Breast epithelium (tissue), 4 donors: ENCODE results near the gene LLCFC1. TPM values are rescaled to one million over a fixed set of nuclear protein-coding genes. Genes with fewer than 3 reads are reported as not detected.

Experiments used
- DNase-seq, 2 donors: peaks; one replicate each; pipeline ENCODE4 v3.0.0-alpha.2; 2019; ENCODE audit warnings: low spot score in 2 of 2
- H3K27ac ChIP-seq, 2 donors: fragments of 200-600 bp; sonication (generic) in 1 of 2; one replicate each; pipeline ENCODE4 v1.5.1; 2016 to 2019; ENCODE audit warnings: mild to moderate bottlenecking in 1 of 2
- H3K27me3 ChIP-seq, 2 donors: fragments of 200-600 bp; sonication (generic) in 1 of 2; one replicate each; pipeline versions ENCODE4 v1.5.1 to v1.6.0; 2017 to 2019; ENCODE audit warnings: control low read depth in 1 of 2, mild to moderate bottlenecking in 1 of 2
- H3K36me3 ChIP-seq: fragments of 200-600 bp; one replicate; pipeline ENCODE4 v1.5.1; 2019
- H3K4me1 ChIP-seq, 2 donors: fragments of 200-600 bp; sonication (generic); one replicate each; pipeline ENCODE4 v1.5.1; 2016 to 2019; ENCODE audit warnings: control low read depth in 1 of 2
- H3K4me3 ChIP-seq, 3 donors: fragments of 200-600 bp; sonication (generic); 1 replicate in 2 of 3; 2 replicates in 1 of 3; pipeline ENCODE4 v1.5.1; 2016 to 2019; ENCODE audit warnings: mild to moderate bottlenecking in 3 of 3, moderate library complexity in 2 of 3
- H3K9me3 ChIP-seq, 2 donors: fragments of 200-600 bp; sonication (generic) in 1 of 2; one replicate each; pipeline ENCODE4 v1.5.1; 2016 to 2019; ENCODE audit warnings: control low read depth in 1 of 2
- CTCF ChIP-seq, 3 donors: fragments of 450-650 bp; IDR thresholded peaks; one replicate each; pipeline ENCODE4 v1.5.1; 2016 to 2017; ENCODE audit warnings: antibody characterized with exemption in 3 of 3, mild to moderate bottlenecking in 3 of 3, moderate library complexity in 3 of 3
- POLR2A ChIP-seq: fragments of 450-650 bp; IDR thresholded peaks from one replicate; pipeline ENCODE4 v1.6.1; 2016; ENCODE audit warnings: antibody characterized with exemption, mild to moderate bottlenecking, moderate library complexity
- POLR2AphosphoS5 ChIP-seq, 3 donors: sonication (generic); formaldehyde crosslinking; IDR thresholded peaks; one replicate each; pipeline ENCODE4 v1.6.1; 2017; ENCODE audit warnings: antibody characterized with exemption in 3 of 3
- intact Hi-C: fragments of 100-400 bp; cut with DNase I; formaldehyde crosslinking; loops from one replicate; pipeline ENCODE4 v1.15.1; 2023; ENCODE audit warnings: low total_unique reads
- total RNA-seq, 3 donors: library from RNA; depleted of rRNA; stranded (reverse); fragments of >200 nt; gene quantifications; one replicate each; pipeline ENCODE4 v1.1.0, GENCODE V29; 2016

Gene LLCFC1
- total RNA-seq, 3 donors from 2014 or later, result not detected

- no peaks in the 10 kb centered on the region for H3K4me1 ChIP-seq
- no peaks in the 10 kb centered on the region for H3K36me3 ChIP-seq
- DNase-seq, result no peak
- H3K9me3 ChIP-seq, result no peaks in the 10 kb centered on the region
- intact Hi-C loops, result no loop called here
- TF ChIP-seq POLR2A (no peak), CTCF (IDR thresholded peaks at IDR 0.05) (no peak), POLR2AphosphoS5 (IDR thresholded peaks at IDR 0.05) (no peak)
- H3K27ac ChIP-seq, result no peak overlapping the region
- H3K27me3 ChIP-seq, result no peaks in the 10 kb centered on the region
- no peak overlapping the region for H3K4me3 ChIP-seq
These were observed 22.8 kb upstream of the LLCFC1 start for GRCh38 chr7:142916508-142916907.

DNA sequence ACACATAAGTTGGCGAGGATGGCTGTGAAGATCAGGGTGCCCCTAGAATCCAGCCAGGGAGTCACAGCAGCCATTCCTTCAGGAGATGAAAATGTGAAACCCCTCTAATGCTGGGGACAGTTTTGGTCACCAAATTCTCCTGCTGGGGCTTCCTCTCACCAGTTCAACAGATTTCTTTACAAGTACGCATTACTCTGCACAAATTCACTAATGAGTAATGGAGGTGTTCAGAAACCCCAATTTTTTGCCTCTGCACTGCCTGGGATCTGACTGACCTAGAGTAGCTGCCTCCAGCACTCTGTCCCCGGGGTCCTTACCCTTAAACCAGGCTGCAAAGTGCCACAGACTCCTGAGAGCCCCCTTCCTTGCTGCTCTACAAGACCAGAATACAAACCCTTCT is 21.8 kb upstream of the LLCFC1 start:
- no peaks in the 10 kb centered on the region for H3K4me1 ChIP-seq
- intact Hi-C loops, result no loop called here
- H3K27ac ChIP-seq, result no peak overlapping the region
- no peak for DNase-seq
- no peak overlapping the region for H3K4me3 ChIP-seq
- H3K27me3 ChIP-seq, result no peaks in the 10 kb centered on the region
- no peaks in the 10 kb centered on the region for H3K36me3 ChIP-seq
- TF ChIP-seq POLR2A (no peak), CTCF (IDR thresholded peaks at IDR 0.05) (no peak), POLR2AphosphoS5 (IDR thresholded peaks at IDR 0.05) (no peak)
- H3K9me3 ChIP-seq, result no peaks in the 10 kb centered on the region

- no peak for DNase-seq
- TF ChIP-seq POLR2A (no peak), CTCF (IDR thresholded peaks at IDR 0.05) (no peak), POLR2AphosphoS5 (IDR thresholded peaks at IDR 0.05) (no peak)
- no peaks in the 10 kb centered on the region for H3K4me1 ChIP-seq
- H3K9me3 ChIP-seq, result no peaks in the 10 kb centered on the region
- H3K27me3 ChIP-seq, result no peaks in the 10 kb centered on the region
- intact Hi-C loops, result no loop called here
- H3K36me3 ChIP-seq, result no peaks in the 10 kb centered on the region
- H3K4me3 ChIP-seq, result no peak overlapping the region
- no peak overlapping the region for H3K27ac ChIP-seq
These were observed 20.4 kb upstream of the LLCFC1 start for GRCh38 chr7:142918901-142919300.

- intact Hi-C loops, result no loop called here
- H3K27me3 ChIP-seq, result no peaks in the 10 kb centered on the region
- H3K4me1 ChIP-seq, result no peaks in the 10 kb centered on the region
- no peak overlapping the region for H3K4me3 ChIP-seq
- no peaks in the 10 kb centered on the region for H3K9me3 ChIP-seq
- H3K27ac ChIP-seq, result no peak overlapping the region
- DNase-seq, result no peak
- no peaks in the 10 kb centered on the region for H3K36me3 ChIP-seq
- TF ChIP-seq POLR2A (no peak), CTCF (IDR thresholded peaks at IDR 0.05) (no peak), POLR2AphosphoS5 (IDR thresholded peaks at IDR 0.05) (no peak)
These were observed 19.6 kb upstream of the LLCFC1 start for GRCh38 chr7:142919656-142920055.

DNA sequence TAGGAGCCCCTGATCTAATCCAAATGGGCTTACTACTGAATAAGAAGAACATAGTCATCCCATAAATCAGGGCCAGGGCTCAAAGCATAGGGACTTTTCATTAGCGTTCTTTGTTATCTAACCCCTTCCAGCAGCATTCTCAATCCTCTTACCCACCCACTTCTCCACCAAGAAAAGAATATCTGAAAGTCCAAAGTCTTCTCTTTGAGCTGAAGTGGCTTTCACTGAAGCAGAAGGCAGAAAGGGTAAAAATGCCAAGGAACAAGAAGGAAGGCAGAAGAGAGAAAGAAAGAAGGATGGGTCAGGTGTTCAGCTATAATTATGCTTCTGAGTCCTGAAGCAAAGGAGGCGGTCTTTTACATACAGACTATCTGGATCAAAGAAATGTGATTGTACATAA is 15.9 kb upstream of the LLCFC1 start:
- no peak for DNase-seq
- no peaks in the 10 kb centered on the region for H3K27me3 ChIP-seq
- no peak overlapping the region for H3K27ac ChIP-seq
- no peak overlapping the region for H3K4me3 ChIP-seq
- TF ChIP-seq POLR2AphosphoS5 (IDR thresholded peaks at IDR 0.05) (no peak), POLR2A (no peak), CTCF (IDR thresholded peaks at IDR 0.05) (no peak)
- intact Hi-C loops, result no loop called here
- H3K9me3 ChIP-seq, result no peaks in the 10 kb centered on the region
- H3K36me3 ChIP-seq, result no peaks in the 10 kb centered on the region
- no peaks in the 10 kb centered on the region for H3K4me1 ChIP-seq
